VCaP (cell line): Measurements from ENCODE around the gene MAPK8IP2.
A peak's percentile ranks its signal among the peaks of the same experiment; 100 is the strongest.

ENCODE experiments used
- H3K27ac ChIP-seq: fragments of 450-650 bp; 2 replicates; pipeline ENCODE4 v1.5.1; 2017
- CTCF ChIP-seq: fragments of 450-650 bp; conservative IDR thresholded peaks from 2 replicates; pipeline ENCODE4 v1.5.1; 2017; ENCODE audit warnings: mild to moderate bottlenecking, moderate library complexity

MAPK8IP2 gene

GRCh38 chr22:50626314-50626849 lies 25.8 kb downstream of the MAPK8IP2 start:
- H3K27ac ChIP-seq: no peak overlapping the region
- TF ChIP-seq CTCF: no peak

- H3K27ac ChIP-seq: peak overlapping the region; percentile 63; the same call in 1 of the 2 replicates
- no peak for TF ChIP-seq CTCF
Observed at GRCh38 chr22:50626850-50627641, 26.5 kb downstream of the MAPK8IP2 start.

- H3K27ac ChIP-seq: peak within 1 kb of the TSS; percentile 63
- TF ChIP-seq CTCF: peak; percentile 46
Observed at GRCh38 chr22:50627642-50628542, 27.3 kb downstream of the MAPK8IP2 start, which contains the start of gene ARSA. ARSA (minus strand) TSS chr22:50628152; CDS start chr22:50627779, 373 bp downstream.

GRCh38 chr22:50628543-50629134 lies 28.0 kb downstream of the MAPK8IP2 start:
- peak overlapping the region; percentile 63 for H3K27ac ChIP-seq
- TF ChIP-seq CTCF: no peak

GRCh38 chr22:50630376-50630775 lies 29.8 kb downstream of the MAPK8IP2 start:
- no peak overlapping the region for H3K27ac ChIP-seq
- no peak for TF ChIP-seq CTCF

GRCh38 chr22:50633086-50633485 lies 32.5 kb downstream of the MAPK8IP2 start:
- TF ChIP-seq CTCF: no peak
- no peak overlapping the region for H3K27ac ChIP-seq

GRCh38 chr22:50633771-50634170 lies 33.2 kb downstream of the MAPK8IP2 start:
- H3K27ac ChIP-seq: no peak overlapping the region
- no peak for TF ChIP-seq CTCF
